Measurements from ENCODE around the gene RAB20.

GRCh38 chr13:110542169-110542796 lies 19.2 kb downstream of the RAB20 start:
- TF ChIP-seq CTCF (optimal IDR thresholded peaks at IDR 0.05 in 1 of 3, IDR thresholded peaks at IDR 0.05 in 1 of 3, conservative IDR thresholded peaks at IDR 0.05 in 1 of 3; ENCODE audit: extremely low read depth in 1 of 3, insufficient read depth in 2 of 3, low read length in 3 of 3), result no peak
- no peak for TF ChIP-seq EZH2 (IDR thresholded peaks at IDR 0.05; ENCODE audit: low read length)

Data from keratinocyte (primary cell).